ENCODE measurements around the gene PRM2. TPM values are rescaled to one million over a fixed set of nuclear protein-coding genes. Genes with fewer than 3 reads are reported as not detected.

The PRM2 gene
- total and polyA plus RNA-seq, 10 donors, result not detected

DNA sequence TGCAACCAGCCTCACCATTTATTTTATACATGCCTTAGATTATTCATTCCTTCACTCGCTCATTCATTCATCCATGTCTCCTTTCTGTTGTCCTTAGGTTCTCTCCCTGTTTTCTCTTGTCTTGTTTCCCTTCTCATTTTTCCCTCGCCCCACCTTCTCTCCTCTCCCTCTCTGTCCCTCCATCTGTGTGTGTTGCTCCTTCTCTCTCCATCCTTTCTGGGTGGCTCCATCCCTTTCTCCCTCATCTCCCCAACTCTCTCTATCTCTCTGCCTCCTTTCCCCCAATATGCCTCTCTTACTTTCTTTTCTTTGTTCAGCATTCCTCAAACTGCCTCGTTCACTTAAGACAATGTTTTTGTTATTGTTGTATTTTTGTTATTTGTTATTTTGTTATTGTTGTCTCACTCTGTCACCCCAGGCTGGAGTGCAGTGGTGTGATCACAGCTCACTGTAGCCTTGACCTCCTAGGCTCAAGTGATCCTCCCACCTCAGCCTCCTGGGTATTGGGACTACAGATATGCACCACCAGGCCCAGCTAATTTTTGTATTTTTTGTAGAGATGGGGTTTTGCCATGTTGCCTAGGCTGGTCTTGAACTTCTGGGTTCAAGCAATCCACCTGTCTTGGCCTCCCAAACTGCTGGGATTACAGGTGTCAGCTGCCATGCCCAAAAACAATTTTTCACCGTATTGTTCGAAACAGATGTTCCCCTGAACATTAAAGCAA is 34.6 kb downstream of the PRM2 start:
- 93 to 96% (median 94%) methylated on average over 5 of the region's 5 CpGs for whole genome bisulfite sequencing, 5 donors
- no peaks in the 10 kb centered on the region for H3K9me3 ChIP-seq
- no peaks in the 10 kb centered on the region for H3K36me3 ChIP-seq
- TF ChIP-seq, protein P1, sequence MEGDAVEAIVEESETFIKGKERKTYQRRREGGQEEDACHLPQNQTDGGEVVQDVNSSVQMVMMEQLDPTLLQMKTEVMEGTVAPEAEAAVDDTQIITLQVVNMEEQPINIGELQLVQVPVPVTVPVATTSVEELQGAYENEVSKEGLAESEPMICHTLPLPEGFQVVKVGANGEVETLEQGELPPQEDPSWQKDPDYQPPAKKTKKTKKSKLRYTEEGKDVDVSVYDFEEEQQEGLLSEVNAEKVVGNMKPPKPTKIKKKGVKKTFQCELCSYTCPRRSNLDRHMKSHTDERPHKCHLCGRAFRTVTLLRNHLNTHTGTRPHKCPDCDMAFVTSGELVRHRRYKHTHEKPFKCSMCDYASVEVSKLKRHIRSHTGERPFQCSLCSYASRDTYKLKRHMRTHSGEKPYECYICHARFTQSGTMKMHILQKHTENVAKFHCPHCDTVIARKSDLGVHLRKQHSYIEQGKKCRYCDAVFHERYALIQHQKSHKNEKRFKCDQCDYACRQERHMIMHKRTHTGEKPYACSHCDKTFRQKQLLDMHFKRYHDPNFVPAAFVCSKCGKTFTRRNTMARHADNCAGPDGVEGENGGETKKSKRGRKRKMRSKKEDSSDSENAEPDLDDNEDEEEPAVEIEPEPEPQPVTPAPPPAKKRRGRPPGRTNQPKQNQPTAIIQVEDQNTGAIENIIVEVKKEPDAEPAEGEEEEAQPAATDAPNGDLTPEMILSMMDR (IDR thresholded peaks at IDR 0.05 in 8 of 11, conservative IDR thresholded peaks at IDR 0.05 in 3 of 11), result no peak
- H3K4me3 ChIP-seq, result no peak overlapping the region
- no peak overlapping the region for H3K27ac ChIP-seq
- DNase-seq, result no peak
- H3K4me1 ChIP-seq, result peaks cover 0 to 30% (median 10%) of the 10 kb centered on the region in 6 donors
- no peaks in the 10 kb centered on the region for H3K27me3 ChIP-seq (replicated peaks in 1 of 7)
- intact Hi-C loops (cut with DNase I; ENCODE audit: low total_unique reads), result no loop called here

DNA sequence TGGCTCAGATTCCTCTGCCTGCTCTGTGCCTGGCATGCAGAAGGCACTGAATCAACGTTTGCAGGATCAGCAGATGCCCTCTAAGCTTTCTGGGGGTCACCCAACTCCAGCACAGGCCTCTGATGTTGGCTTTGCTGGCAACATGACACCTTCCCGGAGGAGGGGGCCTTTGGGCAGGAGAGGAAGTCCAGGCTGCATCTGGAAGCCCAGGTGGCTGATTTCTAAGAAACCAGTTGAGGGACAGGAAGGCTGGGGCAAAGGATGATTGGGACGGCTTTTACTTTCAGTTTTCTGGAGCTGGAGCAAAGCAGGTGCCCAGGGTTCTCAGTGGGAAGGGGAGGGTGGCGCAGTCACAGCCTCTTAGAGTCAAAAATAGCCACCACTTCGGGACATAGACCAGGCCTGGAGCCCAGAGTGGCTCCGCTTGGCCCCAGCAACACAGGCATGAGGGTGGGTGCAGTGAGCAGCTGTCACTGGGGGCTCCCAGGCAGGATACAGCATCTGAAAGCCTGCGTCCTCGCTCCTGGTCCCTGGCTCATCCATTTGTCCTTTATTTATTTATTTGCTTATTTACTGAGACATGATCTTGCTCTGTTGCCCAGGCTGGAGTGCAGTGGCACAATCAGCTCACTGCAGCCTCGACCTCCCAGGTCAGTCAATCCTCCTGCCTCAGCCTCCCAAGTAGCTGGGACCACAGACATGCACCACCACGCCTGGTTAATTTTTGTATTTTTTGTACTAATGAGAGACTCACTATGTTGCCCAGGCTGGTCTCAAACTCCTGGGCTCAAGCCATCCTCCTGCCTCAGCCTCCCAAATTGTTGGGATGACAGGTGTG is 35.4 kb downstream of the PRM2 start:
- intact Hi-C loops (cut with DNase I; ENCODE audit: low total_unique reads), result no loop called here
- Histone ChIP-seq H3K4me1 (peaks cover 0 to 34% (median 10%) of the 10 kb centered on the region in 6 donors), H3K27me3 (replicated peaks in 1 of 7) (no peaks in the 10 kb centered on the region), H3K9me3 (no peaks in the 10 kb centered on the region), H3K4me3 (no peak overlapping the region), H3K36me3 (no peaks in the 10 kb centered on the region), H3K27ac (peak overlapping the region in 2 of 8 donors; percentile 9 to 41)
- TF ChIP-seq, protein P1 (IDR thresholded peaks at IDR 0.05 in 8 of 11, conservative IDR thresholded peaks at IDR 0.05 in 3 of 11), result no peak
- TF ChIP-seq POLR2A (IDR thresholded peaks at IDR 0.05) (no peak), POLR2AphosphoS5 (IDR thresholded peaks at IDR 0.05) (no peak)
- DNase-seq, result no peak
- WGBS, 5 donors, result 55 to 60% (median 59%) methylated on average over 10 of the region's 10 CpGs

DNA sequence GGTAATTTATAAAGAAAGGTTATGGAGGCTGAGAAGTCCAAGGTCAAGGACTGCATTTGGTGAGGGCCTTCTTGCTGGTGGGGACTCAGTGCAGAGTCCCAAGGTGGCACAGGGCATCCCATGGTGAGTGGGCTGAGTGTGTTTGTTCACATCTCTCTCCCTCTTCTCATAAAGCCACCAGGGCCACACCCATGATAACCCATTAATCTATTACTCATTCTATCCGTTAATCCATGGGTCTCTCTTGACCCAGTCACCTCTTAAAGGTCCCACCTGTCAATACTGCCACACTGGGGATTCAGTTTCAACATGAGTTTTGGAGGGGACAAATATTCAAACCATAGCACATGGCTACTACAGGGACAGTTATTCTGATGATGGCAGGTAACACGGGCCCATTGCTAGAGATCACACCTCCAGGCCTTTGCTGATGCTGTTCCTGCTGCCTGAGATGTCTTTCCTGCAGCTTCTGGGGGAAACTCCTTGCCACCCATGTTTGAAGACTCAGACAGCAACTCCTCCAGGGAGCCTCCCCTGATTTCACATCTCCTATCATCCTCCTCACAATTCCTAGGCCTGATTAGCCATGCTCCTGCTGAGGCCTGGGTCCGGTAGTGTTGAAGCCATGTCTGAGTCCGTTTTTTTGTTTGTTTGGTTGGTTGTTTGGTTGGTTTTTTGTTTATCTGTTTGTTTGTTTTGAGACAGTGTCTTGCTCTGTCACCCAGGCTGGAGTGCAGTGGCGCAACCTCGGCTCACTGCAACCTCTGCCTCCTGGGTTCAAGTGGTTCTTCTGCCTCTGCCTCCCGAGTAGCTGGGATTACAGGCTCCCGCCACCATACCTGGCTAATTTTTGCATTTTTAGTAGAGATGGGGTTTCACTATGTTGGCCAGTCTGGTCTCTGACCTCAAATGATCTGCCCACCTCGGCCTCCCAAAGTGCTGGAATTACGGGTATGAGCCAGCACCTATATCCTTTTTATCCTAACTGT is 36.3 kb downstream of the PRM2 start:
- peaks cover 0 to 42% (median 16%) of the 10 kb centered on the region in 6 donors for H3K4me1 ChIP-seq
- 82 to 88% (median 83%) methylated on average over 10 of the region's 10 CpGs for WGBS, 5 donors
- intact Hi-C loops (cut with DNase I; ENCODE audit: low total_unique reads), result no loop called here
- no peaks in the 10 kb centered on the region for H3K9me3 ChIP-seq
- H3K4me3 ChIP-seq, result no peak overlapping the region
- no peaks in the 10 kb centered on the region for H3K27me3 ChIP-seq (replicated peaks in 1 of 7)
- peak overlapping the region in 2 of 8 donors; percentile 9 to 41 for H3K27ac ChIP-seq
- DNase-seq, result no peak
- no peaks in the 10 kb centered on the region for H3K36me3 ChIP-seq
- TF ChIP-seq POLR2A (IDR thresholded peaks at IDR 0.05) (no peak), POLR2AphosphoS5 (IDR thresholded peaks at IDR 0.05) (no peak)
- TF ChIP-seq, protein P1 (IDR thresholded peaks at IDR 0.05 in 8 of 11, conservative IDR thresholded peaks at IDR 0.05 in 3 of 11), result no peak
